Measurements from ENCODE around the gene MCEMP1.
"Not testable (repeated sequence)": the region's sequence is repeated elsewhere in the genome, so short reads cannot be mapped to it uniquely, and the experiment has no call there.

MCEMP1 gene

GRCh38 chr19:7643629-7644549 lies 33.0 kb upstream of the MCEMP1 start:
- DNase-seq (ENCODE audit: low read depth in 2 of 2), result not testable (repeated sequence)

DNA sequence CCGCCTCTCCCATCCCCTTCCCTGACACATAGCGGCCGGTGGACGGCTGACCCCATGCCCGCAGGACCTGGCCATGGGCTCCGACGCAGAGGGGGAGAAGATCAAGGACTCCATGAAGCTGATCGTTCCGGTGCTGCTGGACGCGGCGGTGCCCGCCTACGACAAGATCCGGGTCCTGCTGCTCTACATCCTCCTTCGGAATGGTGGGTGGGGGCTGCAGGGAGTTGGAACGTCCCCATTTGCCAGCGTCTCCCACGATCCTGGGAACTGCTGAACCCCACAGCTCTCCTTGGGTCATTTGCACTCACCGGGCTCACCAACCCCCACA lies 32.4 kb upstream of the MCEMP1 start:
- DNase-seq (ENCODE audit: low read depth in 2 of 2), result no peak

GRCh38 chr19:7645163-7645562 lies 31.7 kb upstream of the MCEMP1 start:
- no peak for DNase-seq (ENCODE audit: low read depth in 2 of 2)

- no peak for DNase-seq (ENCODE audit: low read depth in 2 of 2)
Observed at GRCh38 chr19:7645656-7646425, 31.0 kb upstream of the MCEMP1 start.

DNA sequence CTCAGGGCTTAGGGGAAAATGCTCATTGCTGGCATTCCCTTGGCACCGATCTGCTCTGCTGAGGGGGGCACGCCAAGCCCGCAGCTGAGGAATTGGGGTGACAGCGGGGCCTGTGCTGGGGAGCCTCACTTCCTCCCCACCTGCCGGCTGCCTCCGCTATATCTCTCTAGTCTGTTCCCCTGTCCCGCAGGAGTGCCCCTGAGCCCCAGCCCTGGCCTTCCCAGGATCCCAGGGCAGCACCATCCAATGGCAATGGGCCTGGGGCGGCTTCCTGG lies 30.5 kb upstream of the MCEMP1 start:
- no peak for DNase-seq (ENCODE audit: low read depth in 2 of 2)

DNA sequence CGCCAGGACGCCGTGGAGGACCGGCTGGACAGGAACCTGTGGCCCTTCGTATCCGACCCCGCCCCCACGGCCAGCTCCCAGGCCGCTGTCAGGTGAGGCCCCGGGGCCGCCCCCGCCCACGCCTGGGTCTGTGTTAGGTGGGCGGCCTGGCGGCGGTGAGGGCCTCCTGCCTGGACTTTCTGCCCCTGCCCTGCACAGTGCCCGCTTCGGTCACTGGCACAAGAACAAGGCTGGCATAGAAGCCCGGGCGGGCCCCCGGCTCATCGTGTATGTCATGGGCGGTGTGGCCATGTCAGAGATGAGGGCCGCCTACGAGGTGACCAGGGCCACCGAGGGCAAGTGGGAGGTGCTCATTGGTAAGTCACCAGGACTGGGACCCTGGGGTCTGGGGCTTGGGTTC lies 29.7 kb upstream of the MCEMP1 start:
- no peak for DNase-seq (ENCODE audit: low read depth in 2 of 2)

GRCh38 chr19:7648265-7649014 lies 28.4 kb upstream of the MCEMP1 start:
- no peak for DNase-seq (ENCODE audit: low read depth in 2 of 2)

DNA sequence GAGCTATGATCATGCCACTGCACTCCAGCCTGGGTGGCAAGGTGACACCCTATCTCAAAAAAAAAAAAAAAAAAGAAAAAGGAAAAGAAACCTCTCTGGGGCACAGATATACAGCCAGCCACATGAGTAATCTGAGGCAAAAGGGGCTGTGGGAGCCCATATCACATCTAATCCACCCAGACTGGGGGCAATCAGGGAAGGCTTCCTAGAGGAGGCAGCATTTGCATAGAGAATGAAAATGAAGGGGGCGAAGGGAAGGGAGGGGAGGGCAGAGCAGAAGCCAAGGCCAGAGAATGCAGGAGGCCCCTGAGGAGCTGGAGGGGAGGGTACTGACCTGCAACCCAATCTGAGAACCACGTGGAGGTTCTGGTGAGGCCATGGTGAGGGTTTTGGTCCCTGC lies 26.7 kb upstream of the MCEMP1 start:
- DNase-seq (ENCODE audit: low read depth in 2 of 2), result no peak

- peak; percentile 76 to 82 for DNase-seq (ENCODE audit: low read depth in 2 of 2)
Observed at GRCh38 chr19:7652061-7652641, 24.7 kb upstream of the MCEMP1 start.

GRCh38 chr19:7654401-7654800 lies 22.5 kb upstream of the MCEMP1 start:
- DNase-seq (ENCODE audit: low read depth in 2 of 2), result no peak

- DNase-seq (ENCODE audit: low read depth in 2 of 2), result no peak
Observed at GRCh38 chr19:7655581-7655980, 21.3 kb upstream of the MCEMP1 start.

DNA sequence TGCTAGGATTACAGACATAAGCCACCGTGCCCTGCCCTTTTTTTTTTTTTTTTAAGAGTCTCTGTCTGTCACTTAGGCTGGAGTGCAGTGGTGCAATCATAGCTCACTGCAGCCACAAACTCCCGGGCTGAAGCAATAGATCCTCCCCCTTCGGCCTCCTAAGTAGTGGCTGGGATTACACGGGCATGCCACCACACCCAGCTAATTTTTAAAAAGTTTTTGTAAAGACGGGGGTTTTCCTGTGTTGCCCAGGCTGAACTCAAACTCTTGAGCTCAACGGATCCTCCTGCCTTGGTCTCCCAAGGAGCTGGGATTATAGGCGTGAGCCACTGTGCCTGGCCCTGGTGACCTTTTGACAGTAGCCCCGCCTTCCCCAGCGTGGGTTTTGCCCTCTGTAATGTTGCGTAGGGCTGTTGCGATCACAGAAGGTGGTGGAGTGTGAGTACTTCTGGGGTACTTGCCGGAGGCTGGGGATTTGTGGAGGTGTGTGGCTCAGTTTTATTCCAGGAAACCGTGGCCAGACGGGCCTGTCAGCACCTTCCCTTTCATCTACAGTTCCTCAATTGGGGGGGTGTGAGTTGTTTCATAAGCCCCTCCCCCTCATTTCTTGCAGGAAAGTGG lies 19.6 kb upstream of the MCEMP1 start:
- no peak for DNase-seq (ENCODE audit: low read depth in 2 of 2)

- DNase-seq (ENCODE audit: low read depth in 2 of 2), result no peak
Observed at GRCh38 chr19:7658219-7658686, 18.6 kb upstream of the MCEMP1 start.

GRCh38 chr19:7661744-7662538 lies 14.9 kb upstream of the MCEMP1 start:
- no peak for DNase-seq (ENCODE audit: low read depth in 2 of 2)

DNA sequence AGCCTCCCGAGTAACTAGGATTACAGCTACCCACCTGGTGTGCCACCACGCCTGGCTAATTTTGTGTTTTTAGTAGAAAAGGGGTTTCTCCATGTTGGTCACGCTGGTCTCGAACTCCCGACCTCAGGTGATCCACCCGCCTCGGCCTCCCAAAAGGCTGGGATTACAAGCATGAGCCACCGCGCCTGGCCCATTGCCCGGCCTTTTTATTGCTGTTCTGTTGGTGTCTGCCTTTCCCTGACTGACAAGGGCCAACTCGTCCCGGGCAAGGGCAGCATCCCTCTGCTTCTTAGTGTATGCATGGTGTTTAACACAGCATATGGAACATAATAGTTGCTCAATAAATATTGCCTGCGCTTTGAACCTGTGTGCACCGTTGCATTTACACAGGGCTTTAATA lies 14.2 kb upstream of the MCEMP1 start:
- DNase-seq (ENCODE audit: low read depth in 2 of 2), result no peak

DNA sequence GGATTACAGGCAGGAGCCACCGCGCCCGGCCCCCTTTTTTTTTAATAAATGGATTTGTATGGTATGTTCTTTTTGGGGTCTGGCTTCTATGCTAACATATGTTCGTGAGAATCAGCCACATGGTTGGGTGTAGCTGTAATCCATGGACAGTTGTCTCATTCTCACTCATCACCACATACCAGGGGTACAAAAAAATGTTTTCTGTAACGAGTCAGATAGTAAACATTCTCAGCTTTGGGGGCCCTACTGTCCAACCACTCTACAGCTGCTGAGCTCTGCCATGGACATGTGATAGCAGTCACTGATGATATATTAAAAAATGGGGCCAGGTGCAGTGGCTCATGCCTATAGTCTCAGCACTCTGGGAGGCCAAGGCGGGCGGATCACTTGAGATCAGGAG lies 13.2 kb upstream of the MCEMP1 start:
- no peak for DNase-seq (ENCODE audit: low read depth in 2 of 2)

GRCh38 chr19:7665076-7665475 lies 11.8 kb upstream of the MCEMP1 start:
- DNase-seq (ENCODE audit: low read depth in 2 of 2), result no peak

GRCh38 chr19:7668842-7669241 lies 8.0 kb upstream of the MCEMP1 start, which contains the start of gene RETN:
Gene RETN, plus strand, starts transcription at chr19:7669049. Its CDS starts 278 bp downstream, at chr19:7669327.
- DNase-seq (ENCODE audit: low read depth in 2 of 2), result no peak

- DNase-seq (ENCODE audit: low read depth in 2 of 2), result no peak
Observed at GRCh38 chr19:7669641-7670040, 7.2 kb upstream of the MCEMP1 start.

- no peak for DNase-seq (ENCODE audit: low read depth in 2 of 2)
Observed at GRCh38 chr19:7670150-7670783, 6.6 kb upstream of the MCEMP1 start.

Measured in stimulated activated CD8-positive, alpha-beta memory T cell treated with anti-CD3 and anti-CD28 coated beads, Interleukin-2, amount 100 ng/mL, for 1 hour (primary cell).